Activated CD4-positive, CD25-positive, alpha-beta regulatory T cell (primary cell): ENCODE data around the gene CHIT1.

Experiments
- DNase-seq, 4 experiments: peaks; one replicate each; lab custom pipeline; 2025; lab: John Stamatoyannopoulos, UW

Gene CHIT1

DNA sequence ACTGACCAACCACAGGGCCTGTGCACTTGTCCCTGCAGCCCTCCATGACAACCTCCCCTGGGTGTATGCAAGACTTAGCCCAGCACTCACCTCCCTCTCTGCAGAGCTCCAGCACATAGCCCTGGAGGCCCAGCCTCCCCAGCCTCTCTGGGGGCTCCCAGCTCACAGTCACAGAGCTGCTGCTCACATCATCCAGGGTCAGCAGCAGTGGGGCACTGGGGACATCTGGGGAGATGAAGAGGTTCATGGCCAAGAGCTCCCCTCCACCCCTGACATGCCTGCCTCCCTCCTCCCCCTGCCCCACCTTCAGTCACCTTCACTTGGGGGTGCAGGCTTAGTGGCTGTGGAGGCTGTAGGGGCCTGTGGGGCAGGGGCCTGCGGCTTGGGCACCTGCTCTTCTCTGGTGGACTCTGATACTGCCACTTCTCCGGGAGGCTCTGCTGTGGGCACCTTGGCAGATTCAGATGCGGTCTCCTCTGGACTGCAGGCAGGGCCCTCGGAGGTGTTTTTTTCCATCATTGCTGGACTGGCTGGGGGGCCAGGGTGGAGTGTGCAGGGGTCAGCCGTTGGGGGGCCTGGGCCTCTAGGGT, 54.1 kb downstream of the CHIT1 start, which contains the start of gene MYBPH:
MYBPH (minus strand) TSS at position 590 of the 590 bp plus-strand sequence; CDS start at position 519, 71 bp downstream.
- no peak for DNase-seq

GRCh38 chr1:203174324-203174985, 55.0 kb downstream of the CHIT1 start:
- DNase-seq: no peak

GRCh38 chr1:203173566-203173965, 55.9 kb downstream of the CHIT1 start:
- DNase-seq: no peak

- DNase-seq: no peak
Observed at GRCh38 chr1:203173011-203173555, 56.4 kb downstream of the CHIT1 start.

DNA sequence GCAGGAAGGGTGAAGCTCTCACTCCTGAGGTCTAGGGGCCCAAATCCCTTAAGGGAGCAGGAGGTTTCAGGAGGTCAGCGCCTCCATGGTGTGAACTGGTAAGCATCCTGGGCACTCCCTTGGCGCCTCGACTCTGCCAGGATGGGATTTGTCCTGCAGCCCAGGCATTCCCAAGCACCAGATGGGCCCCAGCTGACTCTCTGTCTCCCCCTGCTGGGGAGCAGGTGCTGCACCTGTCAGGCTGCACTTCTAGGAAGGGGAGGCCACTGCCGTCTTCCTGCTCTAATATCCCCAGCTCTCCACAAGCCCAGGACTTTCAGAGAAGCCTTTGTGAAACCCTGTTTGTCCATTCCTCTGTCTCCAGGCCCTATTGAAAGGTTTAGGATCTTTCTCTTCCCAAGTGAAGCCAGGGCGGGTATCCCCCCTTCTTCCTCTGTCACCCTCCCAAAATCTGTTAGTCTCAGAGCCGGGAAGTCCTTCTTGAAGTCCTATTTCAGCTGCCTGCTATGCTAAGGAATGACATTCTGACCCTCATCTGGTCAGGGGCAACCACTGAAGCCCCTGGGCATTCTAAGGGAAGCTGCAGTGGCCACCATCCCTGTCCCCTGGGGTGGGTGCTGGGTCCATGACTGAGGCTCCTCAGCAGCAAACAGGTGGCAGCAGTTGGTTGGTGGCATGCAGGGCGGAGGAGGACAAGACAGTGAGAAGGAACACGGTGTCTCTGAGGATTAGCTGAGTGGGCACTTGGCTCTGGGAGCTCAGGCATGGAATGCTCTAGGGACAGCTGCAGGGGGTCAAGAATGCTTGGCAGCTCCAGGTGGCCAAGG, 57.1 kb downstream of the CHIT1 start:
- peak in 2 of 4 experiments; percentile 5 to 10 for DNase-seq

GRCh38 chr1:203171341-203172183, 57.9 kb downstream of the CHIT1 start:
- no peak for DNase-seq

GRCh38 chr1:203170625-203171330, 58.7 kb downstream of the CHIT1 start:
- DNase-seq: no peak

DNA sequence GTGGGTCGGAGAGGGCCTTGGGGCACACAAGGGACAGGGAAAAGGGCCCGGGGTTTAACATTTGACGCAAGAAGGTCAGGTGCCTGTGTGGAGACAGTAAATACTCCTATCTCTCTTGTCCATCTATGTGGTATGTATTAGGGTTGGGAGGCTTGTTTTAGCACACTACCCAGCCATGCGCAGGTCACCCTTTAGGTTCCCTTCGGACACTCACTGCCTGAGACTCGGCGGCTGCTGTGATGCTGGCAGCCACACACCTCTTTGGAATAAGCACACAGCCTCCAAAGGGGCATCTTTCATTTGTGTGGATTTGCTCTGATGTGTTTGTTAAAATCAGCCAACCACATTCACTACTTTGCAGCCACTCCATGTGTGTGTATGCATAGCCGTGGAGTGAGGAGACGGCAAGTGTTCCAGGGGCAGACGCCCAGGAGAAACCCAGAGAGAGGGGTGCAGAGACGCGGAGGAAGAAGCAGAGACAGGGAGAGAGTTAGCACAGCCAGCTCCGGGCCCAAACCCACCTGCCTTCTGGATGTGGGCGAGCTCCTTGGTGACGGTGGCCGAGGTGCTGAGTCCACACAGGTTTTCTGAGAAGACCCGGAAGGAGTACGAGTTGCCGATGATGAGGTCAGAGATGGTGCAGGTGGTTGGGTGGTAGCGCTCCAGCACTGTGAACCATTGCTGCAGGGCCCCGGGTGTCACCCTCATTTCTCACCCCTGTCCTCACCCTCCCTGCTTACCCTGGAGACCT, 59.5 kb downstream of the CHIT1 start:
- no peak for DNase-seq

- DNase-seq: no peak
Observed at GRCh38 chr1:203168991-203169390, 60.5 kb downstream of the CHIT1 start.

DNA sequence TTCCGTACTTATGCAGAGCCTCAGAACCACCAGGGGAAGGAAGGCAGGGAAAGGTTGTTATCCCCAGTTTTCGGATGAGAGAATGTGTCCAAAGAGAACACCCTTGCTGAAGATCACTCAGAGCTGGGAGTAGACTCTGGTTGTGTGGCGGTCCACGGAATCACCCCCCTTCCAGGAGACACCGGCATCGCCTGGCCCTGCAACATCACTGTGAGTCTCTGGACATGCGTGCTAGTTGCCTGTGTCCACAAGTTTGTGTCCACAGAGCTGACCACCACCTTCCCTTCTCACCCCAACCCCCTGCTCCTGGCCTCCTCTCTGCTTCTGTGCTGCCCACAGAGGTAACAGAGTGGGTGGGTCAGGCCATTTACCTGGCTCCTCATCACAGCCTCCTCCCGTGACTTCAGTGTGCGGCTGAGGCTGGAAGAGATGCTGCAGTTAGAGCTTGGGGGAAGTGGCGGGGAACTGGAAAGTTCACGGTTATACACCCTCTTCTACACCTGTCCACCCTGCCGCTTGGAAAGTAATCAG, 61.2 kb downstream of the CHIT1 start:
- no peak for DNase-seq

DNA sequence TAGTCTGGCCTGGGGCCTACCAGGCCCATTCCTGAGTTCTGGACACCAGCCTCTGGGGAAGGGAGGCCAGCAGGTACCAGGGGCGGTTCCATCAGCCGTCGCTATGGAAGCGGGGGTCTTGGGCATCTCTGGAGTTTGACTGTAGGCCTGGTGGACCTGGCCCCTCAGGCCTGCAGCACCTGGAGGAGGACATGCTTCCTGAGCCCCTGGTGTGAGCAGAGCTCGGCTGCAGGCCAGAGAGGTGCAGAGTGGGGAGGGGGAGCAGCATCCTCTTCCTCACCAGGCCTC, 61.6 kb downstream of the CHIT1 start:
- no peak for DNase-seq

- no peak for DNase-seq
Observed at GRCh38 chr1:203167026-203167912, 62.2 kb downstream of the CHIT1 start.

GRCh38 chr1:203166192-203166940, 63.1 kb downstream of the CHIT1 start:
- DNase-seq: no peak
